ENCODE data around the gene RTP2.

RTP2 gene

DNA sequence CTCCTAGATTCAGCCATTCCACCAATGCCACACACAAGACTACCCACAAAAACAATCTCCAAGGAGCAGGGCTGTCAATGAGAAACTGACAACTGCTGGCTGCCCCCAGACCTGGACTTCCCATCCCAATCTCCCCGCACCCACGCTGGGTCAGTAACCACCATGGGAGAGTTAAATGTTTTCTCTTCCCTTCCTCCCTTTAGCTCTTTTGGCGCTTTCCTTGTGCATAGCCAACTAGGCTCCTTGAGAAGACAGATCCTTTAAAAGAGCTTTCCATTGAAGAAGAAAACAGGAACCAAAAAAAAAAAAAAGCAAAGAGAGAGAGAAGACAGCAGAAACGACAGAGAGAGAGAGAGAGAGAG lies 34.6 kb upstream of the RTP2 start:
- TF ChIP-seq, protein P1, sequence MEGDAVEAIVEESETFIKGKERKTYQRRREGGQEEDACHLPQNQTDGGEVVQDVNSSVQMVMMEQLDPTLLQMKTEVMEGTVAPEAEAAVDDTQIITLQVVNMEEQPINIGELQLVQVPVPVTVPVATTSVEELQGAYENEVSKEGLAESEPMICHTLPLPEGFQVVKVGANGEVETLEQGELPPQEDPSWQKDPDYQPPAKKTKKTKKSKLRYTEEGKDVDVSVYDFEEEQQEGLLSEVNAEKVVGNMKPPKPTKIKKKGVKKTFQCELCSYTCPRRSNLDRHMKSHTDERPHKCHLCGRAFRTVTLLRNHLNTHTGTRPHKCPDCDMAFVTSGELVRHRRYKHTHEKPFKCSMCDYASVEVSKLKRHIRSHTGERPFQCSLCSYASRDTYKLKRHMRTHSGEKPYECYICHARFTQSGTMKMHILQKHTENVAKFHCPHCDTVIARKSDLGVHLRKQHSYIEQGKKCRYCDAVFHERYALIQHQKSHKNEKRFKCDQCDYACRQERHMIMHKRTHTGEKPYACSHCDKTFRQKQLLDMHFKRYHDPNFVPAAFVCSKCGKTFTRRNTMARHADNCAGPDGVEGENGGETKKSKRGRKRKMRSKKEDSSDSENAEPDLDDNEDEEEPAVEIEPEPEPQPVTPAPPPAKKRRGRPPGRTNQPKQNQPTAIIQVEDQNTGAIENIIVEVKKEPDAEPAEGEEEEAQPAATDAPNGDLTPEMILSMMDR (conservative IDR thresholded peaks at IDR 0.05) = no peak
- no peak overlapping the region for H3K27ac ChIP-seq

DNA sequence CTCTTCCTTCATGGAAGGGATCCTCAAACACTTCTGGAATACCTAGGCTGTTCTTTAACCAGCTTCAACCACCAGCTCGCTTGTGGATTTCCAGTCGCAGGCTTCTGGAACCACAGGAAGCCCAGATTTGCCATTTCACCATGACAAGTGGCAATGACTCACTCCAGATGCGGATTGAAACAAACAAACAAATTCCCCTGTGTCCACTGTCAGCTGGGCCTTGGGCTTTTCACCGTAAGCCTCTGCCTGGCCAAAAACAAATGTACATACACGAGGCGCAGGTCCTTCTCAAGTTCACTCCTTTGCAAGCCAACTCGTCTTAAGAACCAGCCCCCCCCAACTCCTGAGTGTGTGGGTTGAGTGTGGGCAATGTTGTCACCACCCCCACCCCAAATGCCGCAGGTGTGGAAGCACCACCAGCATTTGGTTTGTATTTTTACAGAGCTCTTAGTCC lies 34.1 kb upstream of the RTP2 start:
- TF ChIP-seq, protein P1 (conservative IDR thresholded peaks at IDR 0.05) = no peak

DNA sequence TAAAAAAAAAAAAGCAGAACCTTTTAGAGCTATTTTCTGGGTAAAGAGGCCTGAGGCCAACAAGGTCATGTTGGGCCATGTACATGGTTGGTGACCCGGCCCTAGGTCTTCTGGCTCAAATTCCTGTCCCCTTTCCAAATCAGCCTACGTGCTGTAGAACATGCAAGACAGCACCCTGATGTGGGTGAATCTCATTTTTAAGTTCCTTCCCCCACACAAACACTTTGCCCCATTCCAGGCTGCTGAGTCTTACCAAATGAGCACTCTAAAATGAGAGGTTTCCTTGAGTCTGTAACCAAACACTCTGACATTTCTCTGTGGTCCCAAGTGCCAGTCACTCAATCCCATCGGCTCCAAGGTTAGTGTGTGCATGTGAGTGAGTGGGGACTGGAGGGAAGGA lies 33.5 kb upstream of the RTP2 start:
- TF ChIP-seq, protein P1 (conservative IDR thresholded peaks at IDR 0.05) = no peak
- H3K27ac ChIP-seq = no peak overlapping the region

More for the DNA sequence above, 34.1 kb upstream of the RTP2 start:
- H3K27ac ChIP-seq = no peak overlapping the region

DNA sequence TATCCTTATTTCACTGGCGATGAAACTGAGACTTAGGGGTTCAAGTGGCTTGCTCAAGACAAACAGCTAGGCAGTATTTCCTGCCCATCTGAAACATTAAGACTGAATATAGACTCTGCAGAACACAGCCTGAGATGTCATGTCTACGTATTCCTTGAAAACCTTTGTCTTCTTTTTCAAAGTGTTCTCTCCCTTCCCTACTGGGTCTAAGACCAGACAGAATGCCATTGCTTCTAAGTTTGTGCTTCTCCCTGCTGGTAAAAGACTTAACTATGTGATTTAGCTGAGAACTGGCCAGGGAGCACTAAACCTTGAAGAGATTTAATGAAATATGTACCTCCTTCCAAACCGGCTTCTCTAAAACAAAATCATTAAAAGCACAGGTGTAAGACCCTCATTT lies 33.0 kb upstream of the RTP2 start:
- TF ChIP-seq, protein P1 (conservative IDR thresholded peaks at IDR 0.05) = no peak
- H3K27ac ChIP-seq = no peak overlapping the region

DNA sequence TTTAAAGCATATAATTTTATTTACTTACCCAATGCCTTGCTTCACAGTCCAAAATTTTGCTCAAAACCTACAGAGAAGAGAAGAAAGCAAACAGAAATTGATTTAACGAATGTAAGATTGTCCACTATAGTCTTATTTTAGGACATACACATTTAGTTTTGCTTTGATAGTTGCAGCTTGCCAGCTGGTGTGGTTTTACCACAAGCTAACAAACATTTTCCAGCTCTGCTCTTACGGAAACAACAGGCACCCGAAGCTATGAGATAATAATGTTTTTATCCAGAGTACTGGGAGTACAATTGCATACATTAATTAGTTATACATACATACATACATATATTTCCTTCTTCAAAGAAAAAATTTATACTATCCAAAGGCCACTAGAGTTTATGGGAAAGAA lies 32.5 kb upstream of the RTP2 start:
- H3K27ac ChIP-seq = no peak overlapping the region
- TF ChIP-seq, protein P1 (conservative IDR thresholded peaks at IDR 0.05) = no peak

DNA sequence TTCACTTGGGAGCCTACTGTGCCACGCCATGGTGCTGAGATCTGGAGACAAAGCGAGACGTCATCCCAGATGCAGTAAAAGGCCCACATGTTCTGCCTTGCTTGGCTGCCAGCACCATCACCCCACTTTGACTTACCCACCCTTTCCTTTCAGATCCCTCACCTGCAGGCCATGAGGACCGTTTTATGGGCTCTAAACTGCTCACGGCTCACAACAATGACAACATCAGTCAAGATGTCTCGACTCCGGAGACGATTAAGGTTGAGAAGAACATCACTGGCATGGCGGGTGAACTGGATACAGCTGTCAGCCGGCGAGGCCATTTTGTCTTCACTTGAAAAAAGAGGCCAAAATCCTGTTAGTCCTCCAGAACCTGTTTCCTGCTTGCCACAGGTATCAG lies 31.0 kb upstream of the RTP2 start:
- TF ChIP-seq, protein P1 (conservative IDR thresholded peaks at IDR 0.05) = no peak
- H3K27ac ChIP-seq = no peak overlapping the region

DNA sequence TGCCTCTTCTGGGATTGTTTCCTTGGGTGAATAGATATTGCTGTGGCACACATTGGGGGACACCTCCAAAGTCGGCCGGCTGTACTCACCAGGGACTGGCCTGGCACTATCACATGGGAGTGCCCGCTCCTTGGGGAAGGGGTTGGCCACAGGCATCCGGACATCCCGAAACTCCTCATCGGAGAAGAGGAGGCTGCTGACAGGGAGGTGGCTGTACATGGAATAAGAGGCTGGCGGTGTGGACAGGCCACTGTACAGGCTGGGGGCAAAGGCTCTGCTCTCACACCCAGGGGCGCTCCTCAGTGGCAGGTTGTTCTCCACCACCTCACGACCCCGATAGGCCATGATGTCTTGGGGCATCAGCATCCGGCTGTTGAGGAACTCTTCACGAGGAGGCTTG lies 27.2 kb upstream of the RTP2 start:
- no peak overlapping the region for H3K27ac ChIP-seq
- TF ChIP-seq, protein P1 (conservative IDR thresholded peaks at IDR 0.05) = no peak

Data from VCaP (cell line).